NT2/D1 (cell line): ENCODE results near the gene U2SURP.

Experiments used
- DNase-seq: peaks from one replicate; pipeline ENCODE4 v3.0.0-alpha.2; 2011; ENCODE audit warnings: low read depth, low spot score
- H3K27me3 ChIP-seq: 2 replicates; pipeline ENCODE4 v1.6.0; 2011; ENCODE audit warnings: mild to moderate bottlenecking; ENCODE audit not compliant: insufficient read length, insufficient read depth
- H3K36me3 ChIP-seq: 2 replicates; pipeline ENCODE4 v1.6.1; 2011; ENCODE audit warnings: mild to moderate bottlenecking, low read length, mixed read lengths; ENCODE audit not compliant: insufficient read depth, insufficient read length
- H3K4me1 ChIP-seq: 2 replicates; pipeline ENCODE4 v1.5.1; 2011; ENCODE audit not compliant: insufficient read depth, insufficient read length
- H3K4me3 ChIP-seq: 2 replicates; pipeline ENCODE4 v1.5.1; 2011; ENCODE audit warnings: low read depth; ENCODE audit not compliant: insufficient read length
- H3K9ac ChIP-seq: 2 replicates; pipeline ENCODE4 v1.6.0; 2011; ENCODE audit warnings: low read depth; ENCODE audit not compliant: insufficient read length
- H3K9me3 ChIP-seq: 2 replicates; pipeline ENCODE4 v1.5.1; 2011; ENCODE audit warnings: mild to moderate bottlenecking, low read length; ENCODE audit not compliant: insufficient read depth
- SUZ12 ChIP-seq: IDR thresholded peaks from 2 replicates; pipeline ENCODE4 v1.6.1; 2011; ENCODE audit not compliant: insufficient read length, insufficient read depth; ENCODE audit errors: extremely low read depth
- YY1 ChIP-seq: IDR thresholded peaks from 2 replicates; pipeline ENCODE4 v1.6.1; 2011; ENCODE audit not compliant: insufficient read length, insufficient read depth
- ZNF274 ChIP-seq: IDR thresholded peaks from 2 replicates; pipeline ENCODE4 v1.6.1; 2011; ENCODE audit warnings: mild to moderate bottlenecking, low read depth, low read length

The U2SURP gene

GRCh38 chr3:142990721-142991120 is 10.6 kb upstream of the U2SURP start:
- H3K4me1 ChIP-seq, result no peaks in the 10 kb centered on the region
- no peak for TF ChIP-seq YY1
- no peak for TF ChIP-seq ZNF274
- H3K9me3 ChIP-seq, result no peaks in the 10 kb centered on the region
- H3K36me3 ChIP-seq, result no peaks in the 10 kb centered on the region
- no peaks in the 10 kb centered on the region for H3K27me3 ChIP-seq
- no peak overlapping the region for H3K9ac ChIP-seq
- H3K4me3 ChIP-seq, result no peak overlapping the region
- DNase-seq, result no peak

- H3K27me3 ChIP-seq, result no peaks in the 10 kb centered on the region
- no peaks in the 10 kb centered on the region for H3K9me3 ChIP-seq
- peaks cover 3% of the 10 kb centered on the region for H3K4me1 ChIP-seq
- no peaks in the 10 kb centered on the region for H3K36me3 ChIP-seq
- no peak overlapping the region for H3K4me3 ChIP-seq
- DNase-seq, result no peak
- no peak for TF ChIP-seq ZNF274
- no peak for TF ChIP-seq YY1
- TF ChIP-seq SUZ12, result no peak
- H3K9ac ChIP-seq, result no peak overlapping the region
These were observed 9.0 kb upstream of the U2SURP start for GRCh38 chr3:142992323-142992722.

GRCh38 chr3:142993958-142994442 is 7.4 kb upstream of the U2SURP start:
- peak; percentile 68 for DNase-seq
- H3K4me1 ChIP-seq, result peaks cover 5% of the 10 kb centered on the region
- H3K4me3 ChIP-seq, result no peak overlapping the region
- TF ChIP-seq YY1, result no peak
- no peak for TF ChIP-seq SUZ12
- no peak for TF ChIP-seq ZNF274
- H3K36me3 ChIP-seq, result no peaks in the 10 kb centered on the region
- no peaks in the 10 kb centered on the region for H3K27me3 ChIP-seq
- no peaks in the 10 kb centered on the region for H3K9me3 ChIP-seq
- H3K9ac ChIP-seq, result no peak overlapping the region

DNA sequence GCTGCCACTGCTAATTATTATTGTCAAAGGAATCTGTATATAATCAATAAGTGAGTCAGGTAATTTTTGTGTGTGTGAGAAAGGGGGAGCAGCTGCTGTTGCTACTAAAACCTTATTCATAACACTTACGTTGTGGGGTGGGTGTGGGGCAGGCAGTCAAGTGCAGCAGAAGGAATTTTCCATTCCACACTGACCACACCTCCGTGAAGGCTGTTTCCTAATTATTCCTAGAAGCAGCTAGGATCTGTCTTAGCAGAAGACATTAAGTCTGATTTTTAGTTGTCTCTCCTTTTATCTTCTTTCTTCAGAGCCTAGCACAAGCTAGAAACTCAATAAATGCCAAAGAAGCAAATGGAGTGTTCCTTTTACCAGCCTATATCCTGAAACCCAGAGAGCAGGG is 4.0 kb upstream of the U2SURP start:
- H3K9me3 ChIP-seq, result no peaks in the 10 kb centered on the region

GRCh38 chr3:142998439-142998838 is 2.9 kb upstream of the U2SURP start:
- no peak for DNase-seq
- H3K9me3 ChIP-seq, result no peaks in the 10 kb centered on the region
- H3K9ac ChIP-seq, result no peak overlapping the region
- no peak for TF ChIP-seq SUZ12
- TF ChIP-seq ZNF274, result no peak
- no peak for TF ChIP-seq YY1
- H3K4me1 ChIP-seq, result peaks cover 5% of the 10 kb centered on the region
- no peaks in the 10 kb centered on the region for H3K36me3 ChIP-seq
- H3K27me3 ChIP-seq, result no peaks in the 10 kb centered on the region
- H3K4me3 ChIP-seq, result no peak overlapping the region

More for the DNA sequence above, 4.0 kb upstream of the U2SURP start:
- H3K9ac ChIP-seq, result no peak overlapping the region
- H3K4me3 ChIP-seq, result no peak overlapping the region
- no peaks in the 10 kb centered on the region for H3K27me3 ChIP-seq
- DNase-seq, result no peak
- H3K4me1 ChIP-seq, result peaks cover 5% of the 10 kb centered on the region
- no peaks in the 10 kb centered on the region for H3K36me3 ChIP-seq
- no peak for TF ChIP-seq YY1
- no peak for TF ChIP-seq SUZ12
- no peak for TF ChIP-seq ZNF274

- DNase-seq, result no peak
- Histone ChIP-seq H3K4me3 (peak overlapping the region; percentile 96), H3K4me1 (peaks cover 5% of the 10 kb centered on the region), H3K36me3 (no peaks in the 10 kb centered on the region), H3K27me3 (no peaks in the 10 kb centered on the region), H3K9ac (peak overlapping the region; percentile 6), H3K9me3 (no peaks in the 10 kb centered on the region)
- TF ChIP-seq ZNF274, result no peak
- no peak for TF ChIP-seq SUZ12
- TF ChIP-seq YY1, result no peak
These were observed 1.5 kb upstream of the U2SURP start for GRCh38 chr3:142999881-143000280.

- DNase-seq, result no peak
- peak overlapping the region; percentile 99 for H3K9ac ChIP-seq
- H3K27me3 ChIP-seq, result no peaks in the 10 kb centered on the region
- peak overlapping the region; percentile 96 for H3K4me3 ChIP-seq
- no peaks in the 10 kb centered on the region for H3K36me3 ChIP-seq
- H3K9me3 ChIP-seq, result no peaks in the 10 kb centered on the region
- H3K4me1 ChIP-seq, result peaks cover 5% of the 10 kb centered on the region
- TF ChIP-seq ZNF274, result no peak
- TF ChIP-seq YY1, result no peak
- no peak for TF ChIP-seq SUZ12
These were observed 842 bp upstream of the U2SURP start for GRCh38 chr3:143000528-143000927.
